Measurements from ENCODE around the gene CCDC190.
"Not testable (repeated sequence)": the region's sequence is repeated elsewhere in the genome, so short reads cannot be mapped to it uniquely, and the experiment has no call there.

CCDC190 gene

DNA sequence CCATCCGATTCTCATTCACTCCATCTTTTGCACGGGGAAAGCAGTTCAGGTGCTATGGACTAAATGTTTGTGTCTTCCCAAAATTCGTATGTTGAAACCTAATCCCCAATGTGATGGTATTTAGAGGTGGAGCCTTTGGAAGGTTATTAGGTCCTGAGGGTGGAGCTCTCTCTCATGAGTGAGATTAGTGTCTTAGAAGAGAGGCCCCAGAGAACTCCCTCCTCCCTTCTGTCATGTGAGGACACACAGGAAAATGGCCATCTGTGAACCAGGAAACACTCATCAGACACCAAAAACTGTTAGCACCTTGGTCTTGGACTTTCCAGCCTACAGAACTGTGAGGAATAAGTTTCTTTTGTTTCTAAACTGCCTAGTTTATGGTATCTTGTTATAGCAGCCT is 15.8 kb upstream of the CCDC190 start:
- no peak for DNase-seq

DNA sequence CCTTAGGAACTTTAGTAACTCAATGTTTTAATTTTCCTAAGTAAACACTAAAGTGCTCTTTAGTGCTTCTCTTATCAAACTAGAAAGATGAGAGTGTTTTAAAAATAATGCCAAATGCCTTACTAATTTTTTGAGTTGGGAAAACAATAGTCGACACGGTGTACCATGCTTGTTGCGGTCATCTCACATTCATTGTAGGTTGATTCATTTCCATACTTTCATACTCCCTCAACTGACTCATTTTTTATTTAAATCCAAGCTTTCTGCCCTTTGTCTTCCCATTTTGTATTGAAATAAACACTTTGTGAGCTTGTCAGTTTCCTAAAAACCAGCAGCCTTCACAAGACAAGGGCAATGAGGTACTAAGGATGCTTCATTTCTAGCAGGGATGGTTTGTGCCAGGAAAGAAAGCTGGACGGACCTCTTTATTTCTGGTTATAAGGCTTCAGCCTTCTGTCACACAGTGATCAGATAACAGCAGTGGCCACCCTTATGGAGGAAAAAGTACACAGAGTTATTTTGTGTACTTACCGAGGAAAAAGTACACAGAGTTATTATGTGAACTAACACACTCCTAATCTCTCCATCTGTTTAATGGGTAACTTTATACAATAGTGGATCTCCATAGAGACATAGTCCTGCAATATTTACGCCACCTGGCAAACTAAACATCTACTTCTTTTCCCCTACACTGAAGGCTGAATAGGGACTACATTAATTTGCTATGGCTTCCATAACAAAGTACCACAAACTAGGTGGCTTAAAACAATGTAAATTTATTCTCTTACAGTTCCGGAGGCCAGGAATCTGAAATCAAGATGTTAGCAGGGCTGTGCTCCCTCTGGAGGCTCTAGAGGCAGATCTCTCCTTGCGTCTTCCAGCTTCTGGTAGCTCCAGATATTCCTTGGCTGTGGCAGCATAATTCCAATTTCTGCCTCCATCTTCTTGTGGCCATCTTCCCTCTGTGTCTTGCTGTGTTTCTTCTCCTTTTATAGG is 13.0 kb upstream of the CCDC190 start:
- no peak for DNase-seq

DNA sequence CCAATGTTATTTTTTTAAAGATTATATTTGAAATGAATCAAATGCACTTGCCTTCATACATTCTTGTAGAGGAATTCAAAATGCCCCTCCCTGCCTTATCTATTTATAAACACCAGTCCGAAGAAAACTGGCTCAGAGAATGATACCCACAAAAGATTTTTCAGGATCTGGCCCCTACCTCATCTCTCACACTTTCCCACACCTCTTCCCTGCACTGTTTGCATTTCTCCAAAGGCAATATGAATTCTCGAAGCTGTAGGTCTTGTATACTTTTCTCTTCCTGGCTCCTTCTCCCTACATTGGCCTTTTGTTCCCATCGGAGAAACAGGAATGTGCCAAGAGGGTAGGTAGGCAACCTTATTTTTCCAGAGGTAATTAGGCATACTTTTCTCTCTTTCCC is 12.0 kb upstream of the CCDC190 start:
- DNase-seq = no peak

DNA sequence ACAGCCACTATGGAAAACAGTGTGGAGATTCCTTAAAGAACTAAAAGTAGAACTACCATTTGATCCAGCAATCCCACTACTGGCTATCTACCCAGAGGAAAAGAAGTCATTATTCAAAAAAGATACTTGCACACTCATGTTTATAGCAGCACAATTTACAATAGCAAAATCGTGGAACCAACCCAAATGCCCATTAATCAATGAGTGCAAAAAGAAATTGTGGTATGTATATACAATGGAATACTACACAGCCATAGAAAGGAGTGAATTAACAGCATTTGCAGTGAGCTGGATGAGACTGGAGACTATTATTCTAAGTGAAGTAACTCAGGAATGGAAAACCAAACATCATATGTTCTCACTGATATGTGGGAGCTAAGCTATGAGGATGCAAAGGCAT is 10.4 kb upstream of the CCDC190 start:
- DNase-seq = not testable (repeated sequence)

DNA sequence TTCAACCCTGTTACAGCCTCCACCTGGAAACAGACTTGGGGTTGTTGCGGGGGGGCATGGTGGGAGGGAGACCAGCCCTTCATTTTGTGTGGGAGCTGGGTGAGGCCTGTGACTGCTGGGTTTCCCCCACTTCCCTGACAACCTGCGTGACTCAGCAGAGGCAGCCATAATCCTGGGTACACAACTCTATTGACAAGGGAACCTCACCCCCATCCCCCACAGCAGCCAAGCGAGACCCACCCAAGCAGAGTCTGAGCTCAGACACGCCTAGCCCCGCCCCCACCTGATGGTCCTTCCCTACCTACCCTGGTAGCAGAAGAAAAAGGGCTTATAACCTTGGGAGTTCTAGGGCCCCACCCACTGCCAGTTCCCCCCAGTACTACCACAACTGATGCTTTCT is 8.0 kb upstream of the CCDC190 start:
- no peak for DNase-seq

DNA sequence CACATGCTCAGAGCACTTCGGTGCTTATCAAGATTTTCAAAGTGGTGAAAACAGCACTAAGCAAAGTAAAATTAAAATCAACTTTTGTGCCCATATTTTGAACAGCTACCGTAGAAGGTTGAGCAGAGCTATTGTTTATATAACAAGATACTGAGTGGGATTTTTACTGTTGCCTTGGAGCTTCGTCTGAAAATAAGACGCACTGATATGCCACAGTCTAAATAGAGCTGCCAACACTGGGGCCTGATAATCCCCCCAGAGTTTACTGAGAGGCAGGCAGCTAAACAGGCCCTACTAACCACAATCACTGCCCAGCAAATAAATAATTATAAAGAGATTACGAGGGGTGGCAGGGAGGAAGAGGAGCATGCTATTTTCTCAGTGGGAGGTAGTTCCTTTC is 650 bp upstream of the CCDC190 start:
- DNase-seq = no peak

DNA sequence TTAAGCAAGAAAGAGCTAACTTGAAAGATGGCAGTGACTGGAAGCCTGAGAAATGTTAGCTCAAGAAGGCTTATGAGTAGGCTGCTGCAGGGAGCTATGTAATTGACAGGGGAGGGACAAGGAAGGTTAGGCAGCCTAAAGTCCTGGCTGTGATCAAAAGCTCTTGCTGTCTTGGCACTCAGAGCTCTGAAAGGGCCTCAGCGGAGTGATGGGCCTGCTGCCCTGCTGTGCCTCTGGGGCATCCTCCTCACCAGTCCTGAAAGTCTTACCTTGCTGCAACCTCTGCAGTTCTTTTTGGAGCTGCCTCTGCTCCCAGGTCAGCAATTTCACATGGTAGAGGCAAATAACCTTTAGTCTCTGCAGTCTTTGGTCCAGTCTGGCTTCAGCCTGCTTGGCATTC is 1.8 kb downstream of the CCDC190 start:
- no peak for DNase-seq

DNA sequence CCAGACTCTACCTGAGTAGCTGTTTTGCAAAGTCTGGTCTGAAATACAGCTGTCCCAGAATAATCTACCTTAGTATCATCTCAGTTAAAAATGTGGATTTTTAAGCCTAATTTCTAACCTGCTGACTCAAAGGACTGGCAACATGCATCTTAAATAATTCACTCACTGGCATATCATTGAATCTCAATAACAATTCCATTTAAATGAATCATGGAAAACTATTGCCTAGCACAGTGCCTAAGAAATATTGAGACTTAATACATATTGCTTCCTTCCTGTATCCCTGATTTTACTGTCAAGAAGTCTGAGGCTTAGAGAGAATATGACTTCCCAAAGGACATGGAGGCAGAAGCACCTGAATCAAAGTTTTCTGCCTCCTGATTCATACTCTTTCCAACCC is 3.1 kb downstream of the CCDC190 start:
- no peak for DNase-seq

DNA sequence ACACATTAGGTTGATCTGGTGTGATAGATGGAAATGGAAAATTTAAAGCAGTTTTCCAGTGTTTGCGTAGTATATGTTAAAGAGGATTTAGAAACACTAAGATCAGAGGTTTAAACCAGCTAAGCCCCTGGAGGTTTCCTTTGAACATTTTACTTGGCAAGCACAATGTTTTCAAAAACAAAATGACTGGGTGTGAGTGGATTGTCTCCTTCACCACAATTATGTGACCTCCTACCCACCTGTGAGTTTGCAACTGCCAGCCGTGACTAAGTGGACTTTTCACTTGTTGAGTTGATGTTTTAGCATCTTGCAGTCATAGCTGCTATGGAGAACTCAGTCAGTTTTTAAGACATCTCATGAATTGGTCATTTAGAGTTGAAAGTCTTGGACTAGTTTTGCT is 4.7 kb downstream of the CCDC190 start:
- no peak for DNase-seq

DNA sequence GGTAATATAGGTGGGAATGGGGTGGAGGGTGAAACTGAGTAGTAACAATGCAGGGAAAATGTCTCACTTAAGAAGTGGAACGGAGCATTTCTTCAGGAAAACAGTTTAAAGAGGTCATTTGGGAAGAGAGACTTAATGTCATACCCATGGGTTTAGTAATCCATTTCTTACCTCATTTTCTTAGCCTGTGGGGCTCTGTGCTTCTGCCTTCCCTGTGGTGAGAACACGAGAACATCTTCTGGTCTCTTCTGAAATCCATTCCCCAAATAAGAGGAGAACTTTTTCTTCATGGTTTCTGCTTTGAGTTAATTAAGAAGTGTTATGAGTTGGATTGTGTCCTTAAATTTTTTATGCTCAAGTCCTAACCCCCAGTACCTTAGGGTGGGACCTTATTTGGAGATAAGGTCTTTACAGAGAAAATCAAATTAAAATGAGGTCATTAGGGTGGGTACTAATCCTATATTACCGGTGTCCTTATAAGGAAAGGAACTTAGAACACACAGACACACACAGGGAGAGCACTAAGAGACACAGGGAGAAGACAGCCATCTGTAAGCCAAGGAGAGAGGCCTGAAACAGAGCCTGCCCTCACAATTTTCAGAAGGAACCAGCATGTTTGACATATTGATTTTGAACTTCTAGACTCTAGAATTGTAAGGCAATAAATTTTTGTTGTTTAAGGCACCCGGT is 5.4 kb downstream of the CCDC190 start:
- DNase-seq = no peak

DNA sequence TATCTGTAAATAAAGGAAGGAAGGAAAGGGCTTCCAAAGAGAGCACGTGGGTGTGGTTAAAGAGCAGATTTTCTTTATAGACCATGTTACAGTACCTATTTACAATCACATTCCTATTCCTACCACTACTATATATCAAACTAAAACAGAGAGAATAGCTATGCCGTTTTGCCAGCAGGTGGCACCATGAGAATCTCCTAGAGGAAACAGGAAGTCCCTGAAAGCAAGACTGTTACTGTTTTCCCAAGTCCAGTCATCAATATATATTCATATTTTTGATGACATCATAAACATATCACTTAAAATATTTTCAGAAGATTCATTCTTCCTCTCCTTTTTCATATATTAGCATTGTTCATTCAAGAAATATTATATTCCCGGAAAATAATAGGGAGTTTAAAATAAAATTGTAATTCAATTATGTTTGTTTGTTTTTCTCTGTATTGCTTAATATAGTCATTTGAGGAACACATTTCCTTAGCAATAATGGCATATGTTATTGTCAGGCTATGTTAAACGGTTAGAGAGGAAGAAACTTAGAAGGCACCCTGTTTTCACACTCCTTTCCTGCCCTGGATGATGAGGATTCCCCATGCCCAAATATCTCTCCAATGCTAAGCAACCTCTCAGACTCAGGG is 6.6 kb downstream of the CCDC190 start:
- DNase-seq = peak; percentile 30

DNA sequence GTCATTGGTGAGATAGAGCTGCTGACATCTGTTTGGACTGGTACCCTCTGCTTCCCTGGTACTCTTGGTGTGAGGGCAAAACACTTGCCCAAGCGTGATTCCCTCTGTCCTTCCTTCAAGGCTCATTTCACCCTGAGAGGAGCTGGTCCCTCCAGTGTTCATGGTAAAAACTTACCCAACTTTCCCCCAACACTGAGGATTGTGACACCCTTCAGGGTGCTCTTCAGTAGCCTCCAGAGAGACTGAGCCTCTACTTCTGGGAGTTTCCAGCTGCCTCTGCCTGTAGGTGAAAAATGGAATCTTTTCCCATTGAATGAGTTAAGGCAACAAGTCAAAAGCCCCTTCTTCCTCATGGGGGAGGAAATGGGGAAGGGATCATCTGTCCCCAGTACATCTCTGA is 9.6 kb downstream of the CCDC190 start:
- DNase-seq = no peak

DNA sequence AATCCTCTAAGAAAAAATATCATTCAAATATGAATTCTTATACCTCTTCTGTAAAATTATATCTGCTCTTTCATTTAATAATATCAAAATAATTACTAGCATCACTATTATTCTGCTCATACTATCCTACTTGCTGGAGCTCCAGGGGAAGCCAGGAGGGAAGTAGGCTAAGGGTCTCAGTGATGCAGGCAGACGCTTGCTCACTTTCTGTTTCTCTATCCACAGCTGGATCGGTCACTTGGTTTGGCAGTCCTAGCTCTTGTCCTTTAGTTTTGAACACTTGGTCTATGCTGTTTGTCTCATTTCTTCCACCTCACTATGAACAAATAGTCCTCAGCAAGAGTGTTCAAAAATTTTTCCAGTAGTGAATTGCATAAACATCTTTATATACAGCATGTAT is 11.3 kb downstream of the CCDC190 start:
- DNase-seq = no peak

DNA sequence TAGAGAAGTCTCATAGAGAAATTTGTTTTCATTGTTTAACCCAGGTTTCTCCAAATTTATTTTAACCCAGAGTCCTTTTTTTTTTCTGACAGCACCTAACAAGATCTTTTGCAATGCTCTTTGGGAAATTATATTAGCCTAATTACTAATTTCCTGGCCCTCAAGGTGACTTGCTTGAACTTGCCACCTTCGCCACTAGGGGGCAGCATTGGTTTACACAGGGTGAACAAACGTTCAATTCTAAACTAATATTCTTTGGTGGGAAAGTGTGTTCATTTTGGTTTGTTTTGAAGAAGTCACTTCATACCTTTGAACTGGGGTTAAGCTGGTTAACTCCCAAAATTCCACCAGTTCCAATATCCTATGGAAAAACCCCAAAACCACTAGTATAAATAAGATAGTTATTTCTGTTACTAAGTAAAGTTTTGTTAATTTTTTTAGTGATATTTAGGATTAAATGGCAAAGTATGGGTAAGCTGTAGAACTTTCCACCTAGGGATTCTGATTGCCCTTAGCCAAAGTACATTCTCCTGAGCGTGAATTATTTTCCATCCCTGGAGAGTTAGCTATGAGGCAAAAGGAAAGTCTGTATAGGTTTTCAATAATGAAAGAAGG is 13.0 kb downstream of the CCDC190 start:
- peak; percentile 82 for DNase-seq

DNA sequence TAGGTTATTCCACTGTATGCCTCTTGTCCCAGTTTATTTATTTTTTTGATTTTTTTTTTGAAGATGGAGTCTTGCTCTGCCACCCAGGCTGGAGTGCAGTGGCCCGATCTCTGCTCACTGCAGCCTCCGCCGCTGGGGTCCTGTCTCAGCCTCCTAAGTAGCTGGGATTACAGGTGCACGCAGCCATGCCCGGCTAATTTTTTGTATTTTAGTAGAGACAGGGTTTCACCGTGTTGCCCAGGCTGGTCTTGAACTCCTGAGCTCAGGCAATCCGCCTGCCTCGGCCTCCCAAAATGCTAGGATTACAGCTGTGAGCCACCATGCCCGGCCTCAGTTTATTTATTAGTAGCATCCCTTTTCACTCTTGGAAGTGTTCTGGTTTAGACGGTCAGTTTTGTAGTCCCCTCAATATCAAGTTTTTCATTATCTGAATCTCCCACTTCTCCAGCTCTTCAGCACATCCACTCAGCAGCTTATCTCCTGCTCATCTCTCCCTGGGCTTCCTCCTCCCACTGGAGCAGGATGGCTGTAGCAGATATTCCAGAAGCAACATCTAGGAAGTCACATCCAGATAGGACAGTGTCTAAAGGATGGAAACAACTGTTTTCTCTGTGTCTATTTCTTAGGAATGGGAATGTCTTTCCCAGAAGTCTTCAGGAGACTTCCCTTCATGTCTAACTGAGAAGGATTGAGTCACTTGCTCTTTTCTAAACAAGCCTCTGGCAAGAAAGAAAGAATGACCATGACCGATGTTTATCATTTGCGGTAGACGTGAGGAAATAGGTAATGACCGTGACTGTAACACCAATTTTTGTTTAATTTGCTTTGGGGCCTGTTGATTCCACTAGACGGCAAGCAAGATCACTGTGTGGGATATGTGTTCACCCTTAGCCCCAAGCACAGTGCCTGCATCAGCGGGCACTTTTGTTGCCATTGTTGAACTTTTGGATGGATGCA is 14.4 kb downstream of the CCDC190 start:
- no peak for DNase-seq

DNA sequence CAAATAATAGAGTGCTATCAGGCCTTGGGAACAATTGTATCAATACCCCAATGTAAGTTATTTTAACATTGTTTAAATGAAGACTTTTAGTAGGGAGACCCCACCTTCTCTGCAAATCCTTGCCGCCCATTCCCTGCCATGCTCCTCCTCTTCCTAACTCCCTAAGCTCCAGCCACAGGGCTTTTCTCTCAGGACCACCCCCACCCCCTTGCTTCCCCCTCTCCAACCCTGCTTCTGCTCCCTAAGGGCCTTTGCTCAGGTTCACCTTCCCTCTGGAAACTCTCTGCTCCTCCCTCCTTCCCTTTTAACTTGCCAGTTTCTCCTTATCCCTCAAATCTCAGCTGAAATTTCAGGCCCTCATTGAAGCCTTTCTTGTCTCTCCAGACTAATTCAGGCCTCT is 16.8 kb downstream of the CCDC190 start:
- DNase-seq = no peak

DNA sequence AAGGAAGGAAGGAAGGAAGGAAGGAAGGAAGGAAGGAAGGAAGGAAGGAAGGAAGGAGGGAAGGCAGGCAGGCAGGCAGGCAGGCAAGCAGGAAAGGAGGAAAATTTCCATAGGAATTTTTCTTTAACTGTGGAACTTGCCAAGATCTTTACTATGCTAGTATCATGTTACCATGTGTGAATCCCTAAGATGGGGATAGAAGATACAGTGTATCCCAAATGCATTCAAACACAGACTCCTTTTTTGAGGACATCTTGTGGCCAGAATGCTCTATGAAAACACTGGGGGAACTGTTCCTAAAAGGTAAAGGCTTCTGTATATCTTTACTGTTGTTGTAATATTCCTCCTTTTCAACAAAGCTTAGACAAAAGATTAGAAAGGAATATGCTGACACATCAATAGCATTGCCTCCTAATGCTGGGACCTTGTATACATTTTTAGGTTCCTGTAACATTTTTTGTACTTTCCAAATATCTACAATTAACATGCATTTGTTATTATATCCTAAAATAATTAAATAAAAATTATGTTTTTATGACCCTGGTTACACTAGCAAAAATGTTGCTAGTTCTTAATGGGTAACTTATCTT is 20.6 kb downstream of the CCDC190 start:
- DNase-seq = no peak

DNA sequence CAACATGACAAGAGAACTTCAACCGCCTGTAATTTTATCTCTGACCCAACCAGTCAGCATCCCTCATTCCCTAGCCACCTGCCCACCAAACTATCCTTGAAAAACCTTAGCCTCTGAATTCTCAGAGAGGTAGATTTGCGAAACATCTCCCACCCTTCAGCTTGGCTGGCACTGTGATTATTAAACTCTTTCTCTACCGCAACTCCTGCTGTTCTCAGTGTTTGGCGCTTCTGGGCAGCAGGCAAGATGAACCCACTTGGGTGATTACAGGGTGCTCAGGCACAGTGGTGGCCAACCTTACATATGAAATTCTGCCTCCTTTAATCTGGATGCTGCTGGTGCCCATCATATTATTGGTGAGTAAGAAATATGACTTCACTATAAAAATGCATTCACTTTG is 22.1 kb downstream of the CCDC190 start:
- no peak for DNase-seq

DNA sequence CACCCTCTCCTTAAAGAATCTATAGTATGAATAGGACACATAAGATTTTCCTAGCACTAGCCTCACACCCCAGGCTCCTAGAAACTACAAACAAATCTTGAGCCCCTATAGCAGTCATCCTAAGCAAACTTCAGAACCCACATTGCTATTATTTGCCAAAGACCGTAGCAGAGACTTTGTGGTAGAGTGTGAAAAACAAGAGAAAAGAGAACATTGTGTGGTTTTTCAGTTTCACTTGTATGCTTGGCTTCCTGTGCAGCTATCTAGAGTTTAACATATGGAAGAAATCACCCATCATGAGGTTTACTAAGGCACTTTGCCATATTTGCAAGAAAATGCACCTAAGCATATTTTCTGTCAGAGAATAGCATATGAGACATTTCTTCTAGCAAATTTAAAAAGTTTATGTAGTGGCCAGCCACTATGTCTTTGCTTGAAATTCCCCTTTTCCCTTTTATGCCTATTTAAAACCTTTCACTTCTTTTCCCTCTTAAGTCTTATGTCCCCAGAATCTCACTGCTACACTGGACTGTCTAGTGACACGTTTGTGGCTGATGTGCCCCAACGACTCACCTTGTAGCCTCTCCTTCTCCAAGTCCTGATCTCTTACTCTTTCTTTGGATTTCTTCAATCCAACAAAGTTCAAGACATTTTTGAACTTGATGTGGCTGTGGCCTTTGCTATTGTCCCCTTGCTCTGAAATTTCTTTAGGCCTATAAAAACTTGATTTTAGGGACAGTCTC is 25.6 kb downstream of the CCDC190 start:
- DNase-seq = no peak

DNA sequence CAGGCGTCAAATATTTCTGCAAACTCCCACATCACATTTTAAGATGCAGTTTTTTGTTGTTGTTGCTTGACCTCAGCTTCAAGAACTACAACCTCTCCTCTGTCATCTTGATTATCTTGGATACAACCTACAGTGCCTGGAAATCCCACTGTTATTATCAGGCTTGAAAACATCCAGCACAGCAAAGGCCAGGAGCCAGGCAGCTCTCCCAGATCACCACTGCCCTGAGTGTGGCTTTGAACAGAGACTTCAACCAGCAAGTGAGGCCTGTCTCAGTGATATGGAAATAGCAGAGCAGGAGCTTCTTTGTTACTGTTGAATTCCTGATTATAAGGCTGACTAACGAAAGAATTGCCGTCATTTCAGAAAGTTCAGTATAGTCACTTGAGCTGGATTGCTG is 28.5 kb downstream of the CCDC190 start:
- no peak for DNase-seq

DNA sequence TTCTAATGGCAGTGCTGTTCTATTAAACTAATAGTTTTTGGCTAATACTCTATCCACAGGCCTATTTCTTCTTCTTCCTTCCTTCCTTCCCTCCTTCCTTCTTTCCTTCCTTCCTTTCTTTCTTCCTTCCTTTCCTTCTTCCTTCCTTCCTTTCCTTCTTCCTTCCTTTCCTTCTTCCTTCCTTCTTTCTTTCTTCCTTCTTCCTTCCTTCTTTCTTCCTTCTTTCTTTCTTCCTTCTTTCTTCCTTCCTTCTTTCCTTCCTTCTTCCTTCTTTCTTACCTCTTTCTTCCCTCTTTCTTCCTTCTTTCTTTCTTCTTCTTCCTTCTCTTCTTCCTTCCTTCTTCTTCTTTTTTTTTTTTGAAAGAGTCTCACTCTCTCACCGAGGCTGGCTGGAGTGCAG is 31.7 kb downstream of the CCDC190 start:
- no peak for DNase-seq

Measured in activated T-cell treated with anti-CD3 and anti-CD28 coated beads for 4 hours (primary cell).